ENCODE data around the gene MAGI1. TPM values are rescaled to one million over a fixed set of nuclear protein-coding genes. Genes with fewer than 3 reads are reported as not detected.

The MAGI1 gene
- total RNA-seq, 5 donors from 2014 or later (not counting 1 experiment from before 2014, with no cell fraction given) = 0.23 to 0.63 (median 0.29) TPM

- POLR2A ChIA-PET = no interaction called here
Measured at GRCh38 chr3:65500398-65501306, 538.1 kb downstream of the MAGI1 start.

GRCh38 chr3:65497846-65498245, 540.9 kb downstream of the MAGI1 start:
- Histone ChIP-seq H3K27ac (ENCODE audit: low read length) (no peak overlapping the region), H3K4me3 (ENCODE audit: control insufficient read depth in 1 of 2, extremely low read depth in 1 of 2, low read length in 1 of 2) (no peak overlapping the region), H3K27me3 (replicated peaks in 1 of 2; ENCODE audit: control insufficient read depth in 2 of 2, extremely low read depth in 1 of 2, insufficient read depth in 2 of 2, low read length in 1 of 2) (no peaks in the 10 kb centered on the region), H3K36me3 (ENCODE audit: control insufficient read depth in 2 of 2, extremely low read depth in 1 of 2, insufficient read depth in 1 of 2, low read length in 1 of 2) (no peaks in the 10 kb centered on the region), H3K9me3 (no peaks in the 10 kb centered on the region), H3K4me1 (ENCODE audit: control insufficient read depth in 1 of 2, extremely low read depth in 1 of 2, insufficient read depth in 2 of 2, low read length in 2 of 2) (no peaks in the 10 kb centered on the region)
- ChIA-PET POLR2A (no interaction called here), CTCF (no interaction called here)
- DNase-seq (no peak), ATAC-seq (replicated peaks in 1 of 4) (no peak)
- Mint-ChIP-seq H3K4me1 (no peaks in the 10 kb centered on the region), H3K4me3 (no peak overlapping the region), H3K9me3 (peaks cover 5 to 10% (median 5%) of the 10 kb centered on the region in 3 donors), H3K36me3 (no peaks in the 10 kb centered on the region), H3K27me3 (no peaks in the 10 kb centered on the region), H3K27ac (no peak overlapping the region)
- 50% methylated on average over 1 of the region's 8 CpGs for WGBS (ENCODE audit: insufficient coverage)

More at GRCh38 chr3:65500398-65501306, 538.1 kb downstream of the MAGI1 start:
- Histone ChIP-seq H3K4me3 (ENCODE audit: control insufficient read depth in 1 of 2, extremely low read depth in 1 of 2, low read length in 1 of 2) (no peak overlapping the region), H3K36me3 (ENCODE audit: control insufficient read depth in 2 of 2, extremely low read depth in 1 of 2, insufficient read depth in 1 of 2, low read length in 1 of 2) (no peaks in the 10 kb centered on the region), H3K9me3 (no peaks in the 10 kb centered on the region), H3K27ac (ENCODE audit: low read length) (no peak overlapping the region), H3K27me3 (replicated peaks in 1 of 2; ENCODE audit: control insufficient read depth in 2 of 2, extremely low read depth in 1 of 2, insufficient read depth in 2 of 2, low read length in 1 of 2) (no peaks in the 10 kb centered on the region), H3K4me1 (ENCODE audit: control insufficient read depth in 1 of 2, extremely low read depth in 1 of 2, insufficient read depth in 2 of 2, low read length in 2 of 2) (no peaks in the 10 kb centered on the region)
- Mint-ChIP-seq H3K36me3 (no peaks in the 10 kb centered on the region), H3K27ac (no peak overlapping the region), H3K27me3 (no peaks in the 10 kb centered on the region), H3K9me3 (peaks cover 3 to 8% (median 5%) of the 10 kb centered on the region in 3 donors), H3K4me1 (no peaks in the 10 kb centered on the region), H3K4me3 (no peak overlapping the region)
- DNase-seq = no peak
- CTCF ChIA-PET = no interaction called here
- ATAC-seq (replicated peaks in 1 of 4) = no peak
- WGBS (ENCODE audit: insufficient coverage) = 88% methylated on average over 3 of the region's 6 CpGs

- H3K36me3 ChIP-seq (ENCODE audit: control insufficient read depth in 2 of 2, extremely low read depth in 1 of 2, insufficient read depth in 1 of 2, low read length in 1 of 2) = no peaks in the 10 kb centered on the region
- H3K4me1 ChIP-seq (ENCODE audit: control insufficient read depth in 1 of 2, extremely low read depth in 1 of 2, insufficient read depth in 2 of 2, low read length in 2 of 2) = no peaks in the 10 kb centered on the region
- H3K9me3 ChIP-seq = no peaks in the 10 kb centered on the region
- H3K36me3 Mint-ChIP-seq = no peaks in the 10 kb centered on the region
- no peak for ATAC-seq (replicated peaks in 1 of 4)
- 60% methylated on average over 1 of the region's 2 CpGs for WGBS (ENCODE audit: insufficient coverage)
- no peak for DNase-seq
- no peak overlapping the region for H3K4me3 ChIP-seq (ENCODE audit: control insufficient read depth in 1 of 2, extremely low read depth in 1 of 2, low read length in 1 of 2)
- CTCF ChIA-PET = no interaction called here
- H3K9me3 Mint-ChIP-seq = peaks cover 5 to 13% (median 5%) of the 10 kb centered on the region in 3 donors
- H3K27me3 Mint-ChIP-seq = no peaks in the 10 kb centered on the region
- H3K27ac Mint-ChIP-seq = no peak overlapping the region
- H3K27me3 ChIP-seq (replicated peaks in 1 of 2; ENCODE audit: control insufficient read depth in 2 of 2, extremely low read depth in 1 of 2, insufficient read depth in 2 of 2, low read length in 1 of 2) = no peaks in the 10 kb centered on the region
- no peak overlapping the region for H3K4me3 Mint-ChIP-seq
- H3K4me1 Mint-ChIP-seq = no peaks in the 10 kb centered on the region
- no peak overlapping the region for H3K27ac ChIP-seq (ENCODE audit: low read length)
- POLR2A ChIA-PET = no interaction called here
Measured at GRCh38 chr3:65497236-65497635, 541.5 kb downstream of the MAGI1 start.

- Histone ChIP-seq H3K27me3 (replicated peaks in 1 of 2; ENCODE audit: control insufficient read depth in 2 of 2, extremely low read depth in 1 of 2, insufficient read depth in 2 of 2, low read length in 1 of 2) (no peaks in the 10 kb centered on the region), H3K9me3 (no peaks in the 10 kb centered on the region), H3K36me3 (ENCODE audit: control insufficient read depth in 2 of 2, extremely low read depth in 1 of 2, insufficient read depth in 1 of 2, low read length in 1 of 2) (no peaks in the 10 kb centered on the region), H3K27ac (ENCODE audit: low read length) (no peak overlapping the region), H3K4me1 (ENCODE audit: control insufficient read depth in 1 of 2, extremely low read depth in 1 of 2, insufficient read depth in 2 of 2, low read length in 2 of 2) (no peaks in the 10 kb centered on the region), H3K4me3 (ENCODE audit: control insufficient read depth in 1 of 2, extremely low read depth in 1 of 2, low read length in 1 of 2) (no peak overlapping the region)
- no peaks in the 10 kb centered on the region for H3K27me3 Mint-ChIP-seq
- peaks cover 8 to 20% (median 10%) of the 10 kb centered on the region in 3 donors for H3K9me3 Mint-ChIP-seq
- ATAC-seq (replicated peaks in 1 of 4) (no peak), DNase-seq (no peak)
- WGBS (ENCODE audit: insufficient coverage) = no CpG with 5 or more reads among the region's 7 CpGs
- H3K4me3 Mint-ChIP-seq = no peak overlapping the region
- no peaks in the 10 kb centered on the region for H3K4me1 Mint-ChIP-seq
- no peaks in the 10 kb centered on the region for H3K36me3 Mint-ChIP-seq
- POLR2A ChIA-PET = no interaction called here
- CTCF ChIA-PET = no interaction called here
- no peak overlapping the region for H3K27ac Mint-ChIP-seq
Measured at GRCh38 chr3:65493938-65494337, 544.8 kb downstream of the MAGI1 start.

- Mint-ChIP-seq H3K4me3 (no peak overlapping the region), H3K27me3 (no peaks in the 10 kb centered on the region), H3K9me3 (peaks cover 8 to 20% (median 10%) of the 10 kb centered on the region in 3 donors), H3K36me3 (no peaks in the 10 kb centered on the region), H3K27ac (no peak overlapping the region), H3K4me1 (no peaks in the 10 kb centered on the region)
- Histone ChIP-seq H3K4me1 (ENCODE audit: control insufficient read depth in 1 of 2, extremely low read depth in 1 of 2, insufficient read depth in 2 of 2, low read length in 2 of 2) (no peaks in the 10 kb centered on the region), H3K9me3 (no peaks in the 10 kb centered on the region), H3K27me3 (replicated peaks in 1 of 2; ENCODE audit: control insufficient read depth in 2 of 2, extremely low read depth in 1 of 2, insufficient read depth in 2 of 2, low read length in 1 of 2) (no peaks in the 10 kb centered on the region), H3K36me3 (ENCODE audit: control insufficient read depth in 2 of 2, extremely low read depth in 1 of 2, insufficient read depth in 1 of 2, low read length in 1 of 2) (no peaks in the 10 kb centered on the region), H3K27ac (ENCODE audit: low read length) (no peak overlapping the region), H3K4me3 (ENCODE audit: control insufficient read depth in 1 of 2, extremely low read depth in 1 of 2, low read length in 1 of 2) (no peak overlapping the region)
- no peak for DNase-seq
- CTCF ChIA-PET = no interaction called here
- WGBS (ENCODE audit: insufficient coverage) = 75% methylated on average over 6 of the region's 8 CpGs
- POLR2A ChIA-PET = no interaction called here
- no peak for ATAC-seq (replicated peaks in 1 of 4)
Measured at GRCh38 chr3:65493371-65493882, 545.3 kb downstream of the MAGI1 start.

- POLR2A ChIA-PET = no interaction called here
Measured at GRCh38 chr3:65492249-65492648, 546.5 kb downstream of the MAGI1 start.

More at GRCh38 chr3:65492249-65492648, 546.5 kb downstream of the MAGI1 start:
- no peak for DNase-seq
- Histone ChIP-seq H3K9me3 (no peaks in the 10 kb centered on the region), H3K27me3 (replicated peaks in 1 of 2; ENCODE audit: control insufficient read depth in 2 of 2, extremely low read depth in 1 of 2, insufficient read depth in 2 of 2, low read length in 1 of 2) (no peaks in the 10 kb centered on the region), H3K4me1 (ENCODE audit: control insufficient read depth in 1 of 2, extremely low read depth in 1 of 2, insufficient read depth in 2 of 2, low read length in 2 of 2) (no peaks in the 10 kb centered on the region), H3K4me3 (ENCODE audit: control insufficient read depth in 1 of 2, extremely low read depth in 1 of 2, low read length in 1 of 2) (no peak overlapping the region), H3K36me3 (ENCODE audit: control insufficient read depth in 2 of 2, extremely low read depth in 1 of 2, insufficient read depth in 1 of 2, low read length in 1 of 2) (no peaks in the 10 kb centered on the region), H3K27ac (ENCODE audit: low read length) (no peak overlapping the region)
- Mint-ChIP-seq H3K27ac (no peak overlapping the region), H3K27me3 (no peaks in the 10 kb centered on the region), H3K9me3 (peaks cover 8 to 20% (median 10%) of the 10 kb centered on the region in 3 donors), H3K4me3 (no peak overlapping the region), H3K4me1 (no peaks in the 10 kb centered on the region), H3K36me3 (no peaks in the 10 kb centered on the region)
- ATAC-seq (replicated peaks in 1 of 4) = no peak
- CTCF ChIA-PET = no interaction called here
- no CpG with 5 or more reads among the region's 2 CpGs for WGBS (ENCODE audit: insufficient coverage)
